Measurements from ENCODE around the gene FOXN3.
A peak's percentile ranks its signal among the peaks of the same experiment; 100 is the strongest.

The FOXN3 gene

GRCh38 chr14:89304561-89304960, 112.5 kb downstream of the FOXN3 start:
- DNase-seq (ENCODE audit: low read depth in 1 of 2, low spot score in 1 of 2), result no peak
- H3K4me3 ChIP-seq (replicated peaks; ENCODE audit: insufficient read depth, low read length), result no peak overlapping the region; the same call in 1 of the 2 replicates
- H3K27me3 ChIP-seq (ENCODE audit: insufficient read depth, poor library complexity, severe bottlenecking), result no peaks in the 10 kb centered on the region
- TF ChIP-seq GABPA (IDR thresholded peaks at IDR 0.05; ENCODE audit: low read depth) (no peak), CTCF (IDR thresholded peaks at IDR 0.05; ENCODE audit: insufficient read depth, low read length) (no peak), SPI1 (IDR thresholded peaks at IDR 0.05; ENCODE audit: borderline replicate concordance, low read depth) (no peak), REST (IDR thresholded peaks at IDR 0.05; ENCODE audit: insufficient replicate concordance, low read depth) (no peak), POLR2AphosphoS5 (IDR thresholded peaks at IDR 0.05; ENCODE audit: low read depth) (no peak)
- peak overlapping the region; percentile 87 for H3K27ac ChIP-seq (replicated peaks)

- peak overlapping the region; percentile 22 for H3K4me3 ChIP-seq (replicated peaks; ENCODE audit: insufficient read depth, low read length)
- no peaks in the 10 kb centered on the region for H3K27me3 ChIP-seq (ENCODE audit: insufficient read depth, poor library complexity, severe bottlenecking)
- H3K27ac ChIP-seq (replicated peaks), result peak overlapping the region; percentile 87
- TF ChIP-seq POLR2AphosphoS5 (IDR thresholded peaks at IDR 0.05; ENCODE audit: low read depth) (no peak), CTCF (IDR thresholded peaks at IDR 0.05; ENCODE audit: insufficient read depth, low read length) (no peak), REST (IDR thresholded peaks at IDR 0.05; ENCODE audit: insufficient replicate concordance, low read depth) (no peak), GABPA (IDR thresholded peaks at IDR 0.05; ENCODE audit: low read depth) (no peak), SPI1 (IDR thresholded peaks at IDR 0.05; ENCODE audit: borderline replicate concordance, low read depth) (peak; percentile 100)
- peak; percentile 40 to 78 for DNase-seq (ENCODE audit: low read depth in 1 of 2, low spot score in 1 of 2)
These were observed 113.3 kb downstream of the FOXN3 start for GRCh38 chr14:89303456-89304435.

GRCh38 chr14:89302396-89302950, 114.6 kb downstream of the FOXN3 start:
- no peak for TF ChIP-seq REST (IDR thresholded peaks at IDR 0.05; ENCODE audit: insufficient replicate concordance, low read depth)
- no peak for TF ChIP-seq GABPA (IDR thresholded peaks at IDR 0.05; ENCODE audit: low read depth)
- TF ChIP-seq SPI1 (IDR thresholded peaks at IDR 0.05; ENCODE audit: borderline replicate concordance, low read depth), result no peak
- Histone ChIP-seq H3K4me3 (replicated peaks; ENCODE audit: insufficient read depth, low read length) (no peak overlapping the region), H3K27me3 (ENCODE audit: insufficient read depth, poor library complexity, severe bottlenecking) (no peaks in the 10 kb centered on the region), H3K27ac (replicated peaks) (peak overlapping the region; percentile 87)
- DNase-seq (ENCODE audit: low read depth in 1 of 2, low spot score in 1 of 2), result no peak

Data from HL-60 (cell line).